Epithelial cell of proximal tubule (primary cell): ENCODE data around the gene BMP4. TPM values are rescaled to one million over a fixed set of nuclear protein-coding genes. Genes with fewer than 3 reads are reported as not detected.

Experiments
- DNase-seq: peaks from one replicate; pipeline ENCODE4 v3.0.0-alpha.2; 2011; ENCODE audit warnings: low read depth
- H3K4me3 ChIP-seq: 2 replicates; pipeline ENCODE4 v1.5.1; 2011; ENCODE audit warnings: low read depth, mild to moderate bottlenecking, low read length
- CTCF ChIP-seq: conservative IDR thresholded peaks from 2 replicates; pipeline ENCODE4 v1.5.1; 2012; ENCODE audit warnings: low read depth, mild to moderate bottlenecking, low read length
- total RNA-seq: library from RNA; depleted of rRNA; stranded (reverse); fragments of >200 nt; gene quantifications from 2 replicates; pipeline ENCODE4 v1.2.3, GENCODE V29; 2015

BMP4 gene
- total RNA-seq, 1 donor from 2014 or later, result 1.8 TPM

DNA sequence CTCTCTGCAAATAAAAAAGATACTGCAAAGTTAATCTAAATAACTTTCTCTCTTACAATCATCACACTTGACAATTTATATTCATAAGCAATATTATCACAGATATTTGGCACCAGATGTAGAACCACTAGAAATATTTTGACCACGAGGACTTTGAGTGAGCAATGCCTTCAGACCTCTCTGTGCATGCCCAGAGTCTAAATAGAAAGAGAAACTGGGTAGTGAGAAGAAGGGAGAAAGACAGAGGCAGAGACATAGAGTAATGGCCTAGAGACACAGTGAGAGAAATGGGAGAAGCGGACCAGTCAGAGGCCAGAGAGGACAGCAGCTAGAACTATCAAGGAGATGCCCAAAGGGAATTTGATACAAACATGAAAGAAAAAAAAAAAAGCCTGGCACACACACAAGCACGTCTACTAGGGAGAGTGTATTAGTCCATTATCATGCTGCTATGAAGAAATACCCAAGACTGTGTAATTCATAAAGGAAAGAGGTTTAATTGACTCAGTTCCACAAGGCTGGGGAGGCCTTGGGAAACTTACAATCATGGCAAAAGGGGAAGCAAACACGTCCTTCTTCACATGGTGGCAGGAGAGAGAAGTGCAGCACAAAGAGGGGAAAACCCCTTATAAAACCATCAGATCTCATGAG, 41.1 kb downstream of the BMP4 start:
- no peak for TF ChIP-seq CTCF
- no peak overlapping the region for H3K4me3 ChIP-seq
- DNase-seq, result no peak

- no peak overlapping the region for H3K4me3 ChIP-seq
- TF ChIP-seq CTCF, result no peak
- DNase-seq, result no peak
These were observed 44.6 kb downstream of the BMP4 start for GRCh38 chr14:53912021-53912420.

DNA sequence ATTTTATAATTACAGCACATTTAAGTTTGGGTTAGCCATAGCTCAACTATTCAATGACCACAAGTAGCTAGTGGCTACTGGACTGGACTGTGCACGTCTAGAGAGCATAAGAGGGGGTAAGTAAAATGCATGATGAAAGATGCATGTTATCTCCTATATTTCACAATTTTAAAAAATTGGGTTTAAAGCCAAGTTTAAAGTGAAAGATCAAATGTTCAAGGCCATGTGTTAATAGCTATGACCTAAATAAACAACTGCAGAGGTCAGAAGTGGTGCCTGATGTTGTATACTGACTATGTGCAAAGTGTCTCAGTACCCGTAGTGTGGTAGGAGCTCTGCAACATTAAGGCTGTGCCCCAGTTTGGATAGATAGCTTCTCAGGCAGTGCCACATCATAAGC, 48.2 kb downstream of the BMP4 start:
- no peak overlapping the region for H3K4me3 ChIP-seq
- no peak for DNase-seq
- no peak for TF ChIP-seq CTCF

GRCh38 chr14:53902307-53902706, 54.3 kb downstream of the BMP4 start:
- DNase-seq, result no peak
- H3K4me3 ChIP-seq, result no peak overlapping the region
- no peak for TF ChIP-seq CTCF

DNA sequence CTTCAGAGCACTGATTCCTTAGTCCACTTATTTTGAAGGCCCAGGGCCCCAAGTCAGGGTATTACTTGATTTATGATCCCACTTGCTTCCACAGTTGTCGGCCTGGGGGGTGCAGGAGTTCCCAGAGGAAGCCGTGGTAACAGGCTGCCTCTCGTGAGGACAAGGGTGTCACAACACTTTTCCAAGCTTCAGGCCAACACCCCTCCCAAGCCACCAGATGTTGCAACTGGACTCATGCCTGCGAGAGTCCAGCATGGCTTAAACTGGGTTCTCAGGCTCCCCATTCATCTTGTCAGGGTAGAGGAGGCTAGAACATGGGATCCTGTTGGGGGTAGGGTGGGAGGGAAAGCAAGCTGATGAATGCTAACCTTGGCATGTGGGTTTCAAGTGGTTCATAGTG, 56.1 kb downstream of the BMP4 start:
- no peak for TF ChIP-seq CTCF
- DNase-seq, result no peak
- no peak overlapping the region for H3K4me3 ChIP-seq
